KMS-11 (cell line): Measurements from ENCODE around the gene RNASEL.

Source experiments
- H2AFZ ChIP-seq: fragments of 200-600 bp; sonication (generic); 2 replicates; pipeline ENCODE4 v1.6.1; 2016; ENCODE audit warnings: antibody characterized with exemption, mixed run types, low read depth
- H3K27ac ChIP-seq: fragments of 200-600 bp; sonication (generic); 2 replicates; pipeline ENCODE4 v1.6.1; 2016; ENCODE audit warnings: mild to moderate bottlenecking, mixed run types
- H3K27me3 ChIP-seq: fragments of 200-600 bp; sonication (generic); 2 replicates; pipeline ENCODE4 v1.6.1; 2017; ENCODE audit warnings: mild to moderate bottlenecking, low read depth, mixed run types, moderate library complexity; ENCODE audit not compliant: insufficient read depth
- H3K36me3 ChIP-seq: fragments of 200-600 bp; sonication (generic); 2 replicates; pipeline ENCODE4 v1.6.1; 2017; ENCODE audit warnings: mild to moderate bottlenecking, mixed run types; ENCODE audit not compliant: insufficient read depth
- H3K4me1 ChIP-seq: fragments of 200-600 bp; sonication (generic); 2 replicates; pipeline ENCODE4 v1.6.1; 2016; ENCODE audit warnings: mild to moderate bottlenecking, low read depth, mixed run types; ENCODE audit not compliant: poor library complexity, severe bottlenecking
- H3K4me2 ChIP-seq: fragments of 200-600 bp; sonication (generic); 2 replicates; pipeline ENCODE4 v1.7.0; 2016; ENCODE audit warnings: mild to moderate bottlenecking, mixed run types
- H3K4me3 ChIP-seq: fragments of 200-600 bp; sonication (generic); IDR thresholded peaks from 2 replicates; pipeline ENCODE4 v1.6.1; 2017; ENCODE audit warnings: low read depth, low read length, mixed read lengths; ENCODE audit not compliant: insufficient read depth
- H3K79me2 ChIP-seq: fragments of 200-600 bp; sonication (generic); 2 replicates; pipeline ENCODE4 v1.6.1; 2016; ENCODE audit warnings: low read depth, mixed run types; ENCODE audit not compliant: insufficient read depth
- H3K9ac ChIP-seq: fragments of 200-600 bp; sonication (generic); 2 replicates; pipeline ENCODE4 v1.6.1; 2016; ENCODE audit warnings: mild to moderate bottlenecking, mixed run types
- H4K20me1 ChIP-seq: fragments of 200-600 bp; sonication (generic); 2 replicates; pipeline ENCODE4 v1.6.1; 2016; ENCODE audit warnings: mild to moderate bottlenecking, mixed run types; ENCODE audit not compliant: insufficient read depth
- CTCF ChIP-seq: fragments of 200-600 bp; sonication (generic); conservative IDR thresholded peaks from 2 replicates; pipeline ENCODE4 v1.6.1; 2017; ENCODE audit warnings: low read depth, mild to moderate bottlenecking, antibody characterized with exemption, low read length, moderate library complexity, mixed read lengths

Gene RNASEL

GRCh38 chr1:182620924-182621585, 32.0 kb upstream of the RNASEL start:
- no peaks in the 10 kb centered on the region for H3K27me3 ChIP-seq
- no peak for TF ChIP-seq CTCF
- H3K4me3 ChIP-seq = no peak overlapping the region
- H3K4me1 ChIP-seq = peaks cover 71% of the 10 kb centered on the region
- no peak overlapping the region for H3K9ac ChIP-seq
- no peak overlapping the region for H2AFZ ChIP-seq
- H3K27ac ChIP-seq = no peak overlapping the region
- H3K4me2 ChIP-seq = no peak overlapping the region
- no peaks in the 10 kb centered on the region for H3K79me2 ChIP-seq
- H3K36me3 ChIP-seq = no peaks in the 10 kb centered on the region
- no peaks in the 10 kb centered on the region for H4K20me1 ChIP-seq

GRCh38 chr1:182617734-182618351, 28.8 kb upstream of the RNASEL start:
- H2AFZ ChIP-seq = no peak overlapping the region; the same call in 1 of the 2 replicates

GRCh38 chr1:182617014-182617429, 28.0 kb upstream of the RNASEL start:
- Histone ChIP-seq H3K27me3 (no peaks in the 10 kb centered on the region; the same call in 1 of the 2 replicates), H3K4me1 (peaks cover 71% of the 10 kb centered on the region), H3K27ac (peak overlapping the region; percentile 0; the same call in 1 of the 2 replicates), H3K4me3 (no peak overlapping the region), H3K9ac (no peak overlapping the region), H2AFZ (peak overlapping the region; percentile 2; the same call in 1 of the 2 replicates), H3K36me3 (no peaks in the 10 kb centered on the region), H4K20me1 (no peaks in the 10 kb centered on the region), H3K4me2 (peak overlapping the region; percentile 99), H3K79me2 (no peaks in the 10 kb centered on the region)
- TF ChIP-seq CTCF = no peak

More at GRCh38 chr1:182617734-182618351, 28.8 kb upstream of the RNASEL start:
- Histone ChIP-seq H3K9ac (no peak overlapping the region), H3K36me3 (no peaks in the 10 kb centered on the region), H3K4me3 (peak overlapping the region; percentile 40), H3K79me2 (no peaks in the 10 kb centered on the region), H3K27ac (peak overlapping the region; percentile 0; the same call in 1 of the 2 replicates), H3K27me3 (no peaks in the 10 kb centered on the region; the same call in 1 of the 2 replicates), H3K4me1 (peaks cover 67% of the 10 kb centered on the region), H4K20me1 (no peaks in the 10 kb centered on the region), H3K4me2 (peak overlapping the region; percentile 99)
- no peak for TF ChIP-seq CTCF

GRCh38 chr1:182616130-182617013, 27.3 kb upstream of the RNASEL start:
- peak overlapping the region; percentile 99 for H3K4me2 ChIP-seq
- peak overlapping the region; percentile 90 for H3K27ac ChIP-seq
- 0 out of 2 replicates have a peak, but pooled peaks have one; percentile 15 for TF ChIP-seq CTCF
- H4K20me1 ChIP-seq = no peaks in the 10 kb centered on the region
- H3K4me1 ChIP-seq = peaks cover 78% of the 10 kb centered on the region
- peak overlapping the region; percentile 25; the same call in 1 of the 2 replicates for H3K9ac ChIP-seq
- no peaks in the 10 kb centered on the region for H3K36me3 ChIP-seq
- no peak overlapping the region for H3K4me3 ChIP-seq
- no peaks in the 10 kb centered on the region for H3K79me2 ChIP-seq
- no peaks in the 10 kb centered on the region; the same call in 1 of the 2 replicates for H3K27me3 ChIP-seq
- H2AFZ ChIP-seq = peak overlapping the region; percentile 2; the same call in 1 of the 2 replicates
